Endothelial cell of umbilical vein (primary cell): ENCODE measurements around the gene RET. TPM values are rescaled to one million over a fixed set of nuclear protein-coding genes. Genes with fewer than 3 reads are reported as not detected.
"Not testable (repeated sequence)": the region's sequence is repeated elsewhere in the genome, so short reads cannot be mapped to it uniquely, and the experiment has no call there.

Experiments used
- BruUV-seq: library from RNA; stranded (reverse); fragments of 400-500 nt; replicated peaks from 2 replicates; lab custom pipeline; 2021; lab: Mats Ljungman, UMichigan
- CTCF ChIA-PET: fragments of 300-600, 350-600 bp; sonication (Branson Sonifier 250); formaldehyde crosslinking; loops from one replicate; lab custom pipeline; 2021; ENCODE audit warnings: antibody characterized with exemption, inconsistent platforms; lab: Charles Lee
- POLR2A ChIA-PET: fragments of 300-600, 350-600 bp; sonication (Branson Sonifier 250); formaldehyde crosslinking; loops from one replicate; lab custom pipeline; 2021; ENCODE audit warnings: antibody characterized with exemption, inconsistent platforms; lab: Charles Lee
- DNase-seq: peaks from one replicate; pipeline ENCODE4 v3.0.0-alpha.2; 2011; ENCODE audit warnings: low read depth, low spot score
- FAIRE-seq: peaks from 2 replicates; lab custom pipeline; 2011; peaks lifted over from hg19 to GRCh38; lab: Jason Lieb, UNC
- H2AFZ ChIP-seq: 2 replicates; pipeline ENCODE4 v1.6.0; 2012; ENCODE audit warnings: low read depth, low read length, control low read depth, inconsistent platforms
- H3K27ac ChIP-seq: 2 replicates; pipeline ENCODE4 v1.5.1; 2011; ENCODE audit warnings: low read depth, mild to moderate bottlenecking, control low read depth, low read length, moderate library complexity; ENCODE audit not compliant: insufficient read depth
- H3K27me3 ChIP-seq, 2 experiments: 2 replicates each; pipeline versions ENCODE4 v1.6.0 to v1.6.1; 2011; ENCODE audit warnings: low read length in 2 of 2, mixed read lengths in 1 of 2; ENCODE audit not compliant: control insufficient read depth in 2 of 2, insufficient read depth in 2 of 2
- H3K36me3 ChIP-seq, 2 experiments: 2 replicates in 1 of 2; 3 replicates in 1 of 2; pipeline ENCODE4 v1.5.1; 2011; ENCODE audit warnings: low read length in 2 of 2, mild to moderate bottlenecking in 1 of 2, moderate library complexity in 1 of 2; ENCODE audit not compliant: control insufficient read depth in 2 of 2, insufficient read depth in 2 of 2; ENCODE audit errors: extremely low read depth in 1 of 2
- H3K4me1 ChIP-seq: 3 replicates; pipeline ENCODE4 v1.5.1; 2011; ENCODE audit warnings: mild to moderate bottlenecking, low read length; ENCODE audit not compliant: control insufficient read depth, insufficient read depth; ENCODE audit errors: extremely low read depth
- H3K4me2 ChIP-seq: 2 replicates; pipeline ENCODE4 v1.6.1; 2011; ENCODE audit warnings: low read length, control low read depth, mixed read lengths; ENCODE audit not compliant: insufficient read depth
- H3K4me3 ChIP-seq, 3 experiments: fragments of 200-600 bp in 1 of 3; sonication (generic), shearing (Covaris generic) in 1 of 3; replicated peaks in 1 of 3; 2 replicates each; pipeline ENCODE4 v1.5.1; 2011 to 2016; ENCODE audit warnings: control low read depth in 3 of 3, low read length in 3 of 3, mild to moderate bottlenecking in 2 of 3, inconsistent platforms in 1 of 3, low read depth in 1 of 3, moderate library complexity in 1 of 3; ENCODE audit not compliant: insufficient read depth in 1 of 3
- H3K79me2 ChIP-seq: 2 replicates; pipeline ENCODE4 v1.6.0; 2012; ENCODE audit warnings: low read length, inconsistent platforms; ENCODE audit not compliant: control insufficient read depth, insufficient read depth
- H3K9ac ChIP-seq: replicated peaks from 2 replicates; pipeline ENCODE3; 2011; ENCODE audit warnings: low read length, control low read depth; ENCODE audit not compliant: insufficient read depth; ENCODE audit errors: extremely low read depth
- H3K9me1 ChIP-seq: replicated peaks from 3 replicates; pipeline ENCODE4 v1.6.0; 2011; ENCODE audit warnings: mild to moderate bottlenecking, low read length; ENCODE audit not compliant: control insufficient read depth, insufficient read depth; ENCODE audit errors: extremely low read depth
- H3K9me3 ChIP-seq: replicated peaks from 2 replicates; pipeline ENCODE4 v1.5.1; 2012; ENCODE audit warnings: low read length, inconsistent platforms; ENCODE audit not compliant: control insufficient read depth, insufficient read depth
- H4K20me1 ChIP-seq: replicated peaks from 2 replicates; pipeline ENCODE3; 2011; ENCODE audit warnings: mild to moderate bottlenecking, low read length; ENCODE audit not compliant: control insufficient read depth, insufficient read depth; ENCODE audit errors: extremely low read depth
- CTCF ChIP-seq, 2 donors: IDR thresholded peaks; 1 replicate in 1 of 2; 2 replicates in 1 of 2; pipeline ENCODE4 v1.5.1; 2011; ENCODE audit warnings: low read length in 2 of 2, mild to moderate bottlenecking in 2 of 2, moderate library complexity in 2 of 2, control low read depth in 1 of 2, inconsistent platforms in 1 of 2, low read depth in 1 of 2; ENCODE audit not compliant: insufficient read depth in 1 of 2; ENCODE audit errors: extremely low read depth in 1 of 2
- FOS ChIP-seq: IDR thresholded peaks from 2 replicates; pipeline ENCODE4 v1.6.1; 2011; ENCODE audit warnings: mild to moderate bottlenecking, low read length, moderate library complexity, borderline replicate concordance; ENCODE audit not compliant: insufficient read depth
- GATA2 ChIP-seq: IDR thresholded peaks from 2 replicates; pipeline ENCODE4 v1.7.0; 2011; ENCODE audit warnings: low read depth, mild to moderate bottlenecking, moderate library complexity, mixed read lengths, low read length; ENCODE audit not compliant: insufficient read length, insufficient read depth
- JUN ChIP-seq: IDR thresholded peaks from 2 replicates; pipeline ENCODE4 v1.6.1; 2011; ENCODE audit warnings: borderline replicate concordance, low read depth; ENCODE audit not compliant: insufficient read length, insufficient read depth
- MAX ChIP-seq: IDR thresholded peaks from 2 replicates; pipeline ENCODE4 v1.6.1; 2011; ENCODE audit not compliant: insufficient read depth, insufficient read length
- MYC ChIP-seq: IDR thresholded peaks from one replicate; pipeline ENCODE4 v1.6.1; 2011; ENCODE audit warnings: mild to moderate bottlenecking, low read depth, low read length
- POLR2A ChIP-seq: IDR thresholded peaks from 2 replicates; pipeline ENCODE4 v1.6.1; 2012; ENCODE audit warnings: low read depth, mild to moderate bottlenecking, control low read depth, low read length
- dilution Hi-C: fragments of 300-500 bp; cut with MboI; formaldehyde crosslinking; loops from one replicate; pipeline ENCODE4 v1.15.0; 2019; ENCODE audit warnings: low sequenced_read_pairs; ENCODE audit not compliant: extremely low pct_ligation_motif_present
- intact Hi-C: fragments of 100-400 bp; cut with micrococcal nuclease; formaldehyde crosslinking; loops from one replicate; pipeline ENCODE4 v1.10.0; 2022
- polyA plus RNA-seq, 4 experiments: library from polyadenylated mRNA; depleted of rRNA in 3 of 4; stranded (reverse) in 3 of 4; unstranded in 1 of 4; fragments of >200 nt; gene quantifications; 2 replicates each; pipeline versions ENCODE4 v1.2.1 to v1.2.3, GENCODE V29; 2011 to 2012; ENCODE audit warnings: missing spikeins in 1 of 4
- total RNA-seq: library from RNA; stranded (reverse); gene quantifications from 2 replicates; pipeline ENCODE4 v1.2.3, GENCODE V29; 2021

Gene RET
- total and polyA plus RNA-seq, 2 donors (not counting 3 experiments of a cell fraction or from before 2014, with no cell fraction given), result 0.04 to 0.22 TPM

GRCh38 chr10:43093423-43094076, 16.7 kb downstream of the RET start:
- H3K27me3 ChIP-seq, result no peaks in the 10 kb centered on the region
- ChIA-PET CTCF (interaction anchor here (0.8 kb wide), 1 partner anchor 38 kb away, joined by 3 read pairs; no protein-coding TSS in a partner anchor), POLR2A (no interaction called here)
- TF ChIP-seq JUN, result no peak
- no peak for TF ChIP-seq MAX
- H3K4me1 ChIP-seq, result no peaks in the 10 kb centered on the region
- no peak overlapping the region for H2AFZ ChIP-seq
- H3K4me3 ChIP-seq, result no peak overlapping the region
- H3K9ac ChIP-seq, result no peak overlapping the region
- no peak for FAIRE-seq
- no peaks in the 10 kb centered on the region for H3K9me1 ChIP-seq
- no peak overlapping the region for H3K4me2 ChIP-seq
- intact Hi-C loops, result no loop called here
- dilution Hi-C loops, result no loop called here
- no peaks in the 10 kb centered on the region for H3K9me3 ChIP-seq
- no peaks in the 10 kb centered on the region for H4K20me1 ChIP-seq
- DNase-seq, result no peak
- no peaks in the 10 kb centered on the region for H3K36me3 ChIP-seq
- BruUV-seq, result no TSS peak
- H3K79me2 ChIP-seq, result no peaks in the 10 kb centered on the region
- no peak overlapping the region for H3K27ac ChIP-seq

- POLR2A ChIA-PET, result no interaction called here
- Histone ChIP-seq H3K79me2 (no peaks in the 10 kb centered on the region), H3K36me3 (no peaks in the 10 kb centered on the region), H3K27ac (no peak overlapping the region), H3K9me1 (no peaks in the 10 kb centered on the region), H3K4me2 (no peak overlapping the region), H3K4me3 (no peak overlapping the region), H3K27me3 (no peaks in the 10 kb centered on the region), H3K9ac (no peak overlapping the region), H3K4me1 (no peaks in the 10 kb centered on the region), H4K20me1 (no peaks in the 10 kb centered on the region), H3K9me3 (no peaks in the 10 kb centered on the region), H2AFZ (no peak overlapping the region)
- intact Hi-C loops, result no loop called here
- dilution Hi-C loops, result no loop called here
- DNase-seq (no peak), FAIRE-seq (no peak)
- BruUV-seq, result no TSS peak
- CTCF ChIA-PET, result interaction anchor here (0.8 kb wide), 1 partner anchor 39 kb away, joined by 3 read pairs; no protein-coding TSS in a partner anchor
- TF ChIP-seq FOS (no peak), GATA2 (no peak), POLR2A (no peak), JUN (no peak), MYC (no peak), CTCF (IDR thresholded peaks at IDR 0.05; ENCODE audit: extremely low read depth in 1 of 2, insufficient read depth in 1 of 2, low read depth in 1 of 2, low read length in 2 of 2) (no peak)
These were observed 17.2 kb downstream of the RET start for GRCh38 chr10:43094085-43094484.

GRCh38 chr10:43099339-43099738, 22.5 kb downstream of the RET start:
- H2AFZ ChIP-seq, H3K27me3 ChIP-seq, intact Hi-C loops, H3K79me2 ChIP-seq, BruUV-seq, dilution Hi-C loops, H3K36me3 ChIP-seq, CTCF ChIA-PET, H3K9ac ChIP-seq, H3K4me2 ChIP-seq, H3K27ac ChIP-seq, DNase-seq, POLR2A ChIA-PET, FAIRE-seq, H3K4me1 ChIP-seq, H3K9me1 ChIP-seq, H4K20me1 ChIP-seq, H3K4me3 ChIP-seq, H3K9me3 ChIP-seq: not testable (repeated sequence)
